Smooth muscle cell of the brain vasculature (primary cell): ENCODE measurements around the gene GJB1.
"Not testable (repeated sequence)": the region's sequence is repeated elsewhere in the genome, so short reads cannot be mapped to it uniquely, and the experiment has no call there.

ENCODE experiments used
- DNase-seq: peaks from one replicate; pipeline ENCODE4 v3.0.0-alpha.2; 2012; ENCODE audit warnings: low read depth, low spot score

The GJB1 gene

GRCh38 chrX:71256051-71256450 lies 33.0 kb downstream of the GJB1 start:
- DNase-seq: no peak

DNA sequence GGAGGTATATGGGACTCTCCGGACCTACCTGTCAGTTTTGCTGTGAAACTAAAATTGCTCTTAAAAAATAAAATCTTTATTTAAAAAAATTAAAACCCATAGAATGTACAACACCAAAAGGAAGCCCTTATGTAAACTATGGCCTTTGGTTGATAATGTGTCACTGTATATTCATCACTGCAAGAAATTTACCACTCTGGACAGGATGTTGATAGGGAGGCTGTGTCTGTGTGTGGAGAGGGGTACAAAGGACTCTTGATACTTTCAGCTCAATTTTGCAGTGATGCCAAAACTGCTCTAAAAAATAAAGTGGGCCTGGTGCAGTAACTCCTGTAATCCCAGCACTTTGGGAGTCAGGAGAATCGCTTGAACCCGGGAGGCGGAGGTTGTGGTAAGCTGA lies 33.8 kb downstream of the GJB1 start:
- no peak for DNase-seq

DNA sequence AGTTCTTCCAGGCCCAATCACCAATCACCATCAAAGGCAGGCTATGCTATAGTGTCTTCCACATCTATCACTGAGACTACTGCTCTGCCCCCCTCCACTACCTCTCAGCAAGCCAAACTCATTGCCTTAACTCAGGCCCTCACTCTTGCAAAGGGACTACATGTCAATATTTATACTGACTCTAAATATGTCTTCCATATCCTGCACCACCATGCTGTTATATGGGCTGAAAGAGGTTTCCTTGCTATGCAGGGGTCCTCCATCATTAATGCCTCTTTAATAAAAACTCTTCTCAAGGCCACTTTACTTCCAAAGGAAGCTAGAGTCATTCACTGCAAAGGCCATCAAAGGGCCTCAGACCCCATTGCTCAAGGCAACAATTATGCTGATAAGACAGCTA lies 45.6 kb downstream of the GJB1 start:
- not testable (repeated sequence) for DNase-seq

GRCh38 chrX:71269801-71270395 lies 46.9 kb downstream of the GJB1 start:
- no peak for DNase-seq

GRCh38 chrX:71272313-71272712 lies 49.3 kb downstream of the GJB1 start:
- DNase-seq: not testable (repeated sequence)
